ENCODE results near the gene LY6G6C. TPM values are rescaled to one million over a fixed set of nuclear protein-coding genes. Genes with fewer than 3 reads are reported as not detected.

LY6G6C gene
- total RNA-seq, 6 experiments from 2014 or later = not detected

DNA sequence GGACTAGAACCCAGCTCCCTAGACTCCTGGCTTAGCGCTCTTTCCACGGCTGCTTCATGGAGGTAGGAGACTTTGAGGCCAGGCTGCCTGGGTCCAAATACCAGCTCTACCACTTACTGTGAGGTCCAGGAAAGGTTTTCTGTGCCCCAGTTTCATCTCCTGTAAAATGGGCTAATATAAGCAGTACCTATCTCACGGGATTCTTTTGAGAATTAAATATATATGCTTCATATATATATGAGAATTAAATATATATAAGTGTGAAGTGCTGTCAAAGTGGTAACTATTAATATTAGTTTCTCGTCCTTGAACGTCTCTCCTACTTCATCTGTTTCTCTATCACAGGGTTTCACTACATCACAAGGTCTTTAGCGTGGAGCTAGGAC lies 30.5 kb downstream of the LY6G6C start:
- no peak for DNase-seq
- H3K4me3 Mint-ChIP-seq = no peak overlapping the region
- no peaks in the 10 kb centered on the region for H3K4me1 Mint-ChIP-seq (ENCODE audit: low read depth)
- no peak overlapping the region for H3K27ac Mint-ChIP-seq
- TF ChIP-seq CTCF (IDR thresholded peaks at IDR 0.05) = no peak
- peaks cover 4% of the 10 kb centered on the region; the same call in 1 of the 2 replicates for H3K36me3 Mint-ChIP-seq (ENCODE audit: low read depth)
- no peaks in the 10 kb centered on the region for H3K27me3 Mint-ChIP-seq (ENCODE audit: insufficient read depth)
- no peaks in the 10 kb centered on the region for H3K9me3 Mint-ChIP-seq

DNA sequence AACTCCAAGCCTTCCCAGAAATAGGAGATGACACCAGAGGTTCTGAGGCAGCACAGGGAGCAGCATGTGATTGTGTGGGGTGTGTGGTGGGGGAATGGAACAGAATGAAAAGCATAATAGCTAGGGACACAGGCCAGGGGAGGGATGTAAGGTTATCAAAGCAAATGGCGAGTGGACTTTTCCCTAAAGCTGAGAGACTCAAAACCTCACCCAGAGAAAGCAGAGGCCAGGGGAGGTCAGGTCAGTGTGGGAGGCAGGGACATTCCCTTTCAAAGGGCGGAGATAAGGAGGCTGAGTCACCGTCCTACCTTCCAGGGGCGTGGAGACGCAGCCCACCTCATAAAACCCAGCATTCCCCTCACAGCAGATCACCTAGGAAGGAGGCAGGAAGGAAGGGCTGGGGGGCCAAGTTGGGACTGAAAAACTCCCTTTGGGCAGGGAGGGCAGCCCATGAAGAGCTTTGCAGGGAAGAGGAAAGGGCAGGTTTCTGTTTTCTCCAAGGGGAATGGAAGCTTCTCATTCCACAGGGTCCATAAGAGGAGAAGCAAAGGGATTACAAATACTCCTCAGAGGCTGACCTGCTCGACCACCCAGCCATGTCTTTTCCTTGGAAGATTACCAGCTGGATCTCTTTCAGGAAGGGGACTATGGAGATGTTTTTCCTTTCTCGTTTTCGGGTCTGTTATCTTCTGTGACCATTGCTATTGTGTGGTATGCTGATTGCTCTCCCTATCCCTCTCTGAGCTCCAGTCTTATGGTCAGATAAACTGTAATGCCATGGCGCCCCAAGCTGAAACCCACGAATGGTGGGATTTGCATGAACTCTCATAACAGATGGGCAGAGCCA lies 31.1 kb downstream of the LY6G6C start:
- no peak for DNase-seq
- peaks cover 9% of the 10 kb centered on the region; the same call in 1 of the 2 replicates for H3K36me3 Mint-ChIP-seq (ENCODE audit: low read depth)
- H3K9me3 Mint-ChIP-seq = no peaks in the 10 kb centered on the region
- H3K27me3 Mint-ChIP-seq (ENCODE audit: insufficient read depth) = no peaks in the 10 kb centered on the region
- H3K4me3 Mint-ChIP-seq = no peak overlapping the region
- H3K4me1 Mint-ChIP-seq (ENCODE audit: low read depth) = no peaks in the 10 kb centered on the region
- TF ChIP-seq CTCF (IDR thresholded peaks at IDR 0.05) = no peak
- H3K27ac Mint-ChIP-seq = 0 out of 2 replicates have a peak overlapping the region, but pooled peaks have one; percentile 8

- DNase-seq = no peak
- Mint-ChIP-seq H3K36me3 (ENCODE audit: low read depth) (peaks cover 9% of the 10 kb centered on the region; the same call in 1 of the 2 replicates), H3K4me1 (ENCODE audit: low read depth) (no peaks in the 10 kb centered on the region), H3K9me3 (no peaks in the 10 kb centered on the region), H3K27me3 (ENCODE audit: insufficient read depth) (no peaks in the 10 kb centered on the region), H3K4me3 (no peak overlapping the region), H3K27ac (no peak overlapping the region)
- TF ChIP-seq CTCF (IDR thresholded peaks at IDR 0.05) = peak; percentile 75
Measured at GRCh38 chr6:31689249-31690110, 32.1 kb downstream of the LY6G6C start.

- Mint-ChIP-seq H3K36me3 (ENCODE audit: low read depth) (peaks cover 9% of the 10 kb centered on the region; the same call in 1 of the 2 replicates), H3K9me3 (no peaks in the 10 kb centered on the region), H3K27ac (no peak overlapping the region), H3K27me3 (ENCODE audit: insufficient read depth) (no peaks in the 10 kb centered on the region; the same call in 1 of the 2 replicates), H3K4me3 (no peak overlapping the region), H3K4me1 (ENCODE audit: low read depth) (no peaks in the 10 kb centered on the region)
- TF ChIP-seq CTCF (IDR thresholded peaks at IDR 0.05) = no peak
- no peak for DNase-seq
Measured at GRCh38 chr6:31687860-31688693, 33.5 kb downstream of the LY6G6C start.

DNA sequence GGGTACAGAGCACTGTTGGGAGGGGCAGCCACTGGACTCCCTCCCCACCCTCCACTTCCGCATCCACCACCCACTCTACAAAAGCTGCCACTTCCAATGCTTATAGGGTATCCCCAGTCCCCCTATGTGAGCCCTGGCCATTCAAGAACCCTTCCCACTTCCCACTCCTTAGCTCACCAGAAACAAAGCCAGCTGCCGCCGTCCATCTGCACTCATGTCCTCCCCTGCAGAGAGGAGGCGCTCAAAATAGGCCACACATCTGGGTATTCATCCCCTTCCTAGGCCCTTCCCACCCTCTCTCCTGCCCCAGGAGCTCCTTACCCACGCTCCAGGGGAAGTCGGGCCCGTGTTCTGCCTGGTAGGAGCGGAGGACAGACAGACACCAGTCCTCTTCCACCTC lies 34.2 kb downstream of the LY6G6C start:
- Mint-ChIP-seq H3K9me3 (no peaks in the 10 kb centered on the region), H3K4me1 (ENCODE audit: low read depth) (no peaks in the 10 kb centered on the region), H3K4me3 (no peak overlapping the region), H3K27ac (no peak overlapping the region), H3K36me3 (ENCODE audit: low read depth) (peaks cover 9% of the 10 kb centered on the region; the same call in 1 of the 2 replicates), H3K27me3 (ENCODE audit: insufficient read depth) (no peaks in the 10 kb centered on the region; the same call in 1 of the 2 replicates)
- no peak for TF ChIP-seq CTCF (IDR thresholded peaks at IDR 0.05)
- no peak for DNase-seq

All from HFFc6 (cell line).